ENCODE measurements around the gene MMP25.
"Not testable (repeated sequence)": the region's sequence is repeated elsewhere in the genome, so short reads cannot be mapped to it uniquely, and the experiment has no call there.

DNA sequence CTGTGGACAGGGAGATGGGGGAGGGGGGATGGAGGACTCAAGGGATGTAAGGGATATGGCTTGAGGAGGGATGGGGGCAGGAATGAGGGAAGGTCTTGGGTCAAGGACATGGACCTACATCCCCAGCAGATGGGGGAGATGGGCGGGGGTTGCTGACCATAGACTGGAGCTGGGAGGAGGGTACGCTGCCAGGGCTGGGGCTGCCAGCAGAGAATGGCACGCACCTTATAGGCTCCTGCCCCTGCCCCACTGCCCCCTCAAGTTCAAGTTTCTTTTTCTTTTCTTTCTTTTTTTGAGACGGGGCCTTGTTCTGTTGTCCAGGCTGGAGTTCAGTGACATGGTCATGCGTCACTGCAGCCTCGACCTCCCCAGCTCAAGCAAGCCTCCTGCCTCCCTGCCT is 29.6 kb downstream of the MMP25 start:
- TF ChIP-seq, protein P1, sequence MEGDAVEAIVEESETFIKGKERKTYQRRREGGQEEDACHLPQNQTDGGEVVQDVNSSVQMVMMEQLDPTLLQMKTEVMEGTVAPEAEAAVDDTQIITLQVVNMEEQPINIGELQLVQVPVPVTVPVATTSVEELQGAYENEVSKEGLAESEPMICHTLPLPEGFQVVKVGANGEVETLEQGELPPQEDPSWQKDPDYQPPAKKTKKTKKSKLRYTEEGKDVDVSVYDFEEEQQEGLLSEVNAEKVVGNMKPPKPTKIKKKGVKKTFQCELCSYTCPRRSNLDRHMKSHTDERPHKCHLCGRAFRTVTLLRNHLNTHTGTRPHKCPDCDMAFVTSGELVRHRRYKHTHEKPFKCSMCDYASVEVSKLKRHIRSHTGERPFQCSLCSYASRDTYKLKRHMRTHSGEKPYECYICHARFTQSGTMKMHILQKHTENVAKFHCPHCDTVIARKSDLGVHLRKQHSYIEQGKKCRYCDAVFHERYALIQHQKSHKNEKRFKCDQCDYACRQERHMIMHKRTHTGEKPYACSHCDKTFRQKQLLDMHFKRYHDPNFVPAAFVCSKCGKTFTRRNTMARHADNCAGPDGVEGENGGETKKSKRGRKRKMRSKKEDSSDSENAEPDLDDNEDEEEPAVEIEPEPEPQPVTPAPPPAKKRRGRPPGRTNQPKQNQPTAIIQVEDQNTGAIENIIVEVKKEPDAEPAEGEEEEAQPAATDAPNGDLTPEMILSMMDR (IDR thresholded peaks at IDR 0.05; ENCODE audit: low read depth, low read length), result not testable (repeated sequence)
- TF ChIP-seq EZH2phosphoT487 (IDR thresholded peaks at IDR 0.05; ENCODE audit: low read depth), result not testable (repeated sequence)

Measured in OCI-LY3 (cell line).